HG03520 (cell line): ENCODE data around the gene CAMK2D.

Source experiments
- ATAC-seq: cut with Tn5 transposase; IDR thresholded peaks from one replicate; pipeline ENCODE4 v1.9.1; 2021; ENCODE audit warnings: mild to moderate bottlenecking, moderate library complexity; ENCODE audit not compliant: unreplicated experiment

The CAMK2D gene

DNA sequence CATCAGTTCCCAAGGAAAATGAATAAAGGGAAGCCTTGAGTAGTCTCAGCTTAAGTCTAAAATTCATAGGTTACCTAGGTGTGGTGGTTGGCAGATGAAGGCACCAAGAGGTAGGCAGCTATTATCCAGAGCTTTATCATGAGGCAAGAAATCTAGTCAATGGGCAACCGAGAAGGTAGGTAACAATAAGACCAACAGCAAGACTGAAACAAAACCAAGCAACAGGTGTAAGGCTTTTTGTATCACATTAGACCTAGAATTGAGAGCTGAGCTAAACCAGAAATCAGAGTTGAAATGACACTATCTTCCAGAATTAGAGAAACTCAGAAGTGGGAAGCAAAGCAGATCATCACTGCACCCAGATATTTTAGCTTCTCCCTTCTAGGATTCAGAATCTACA lies 117.1 kb downstream of the CAMK2D start:
- ATAC-seq = no peak

- no peak for ATAC-seq
Observed at GRCh38 chr4:113643505-113643904, 118.0 kb downstream of the CAMK2D start.

DNA sequence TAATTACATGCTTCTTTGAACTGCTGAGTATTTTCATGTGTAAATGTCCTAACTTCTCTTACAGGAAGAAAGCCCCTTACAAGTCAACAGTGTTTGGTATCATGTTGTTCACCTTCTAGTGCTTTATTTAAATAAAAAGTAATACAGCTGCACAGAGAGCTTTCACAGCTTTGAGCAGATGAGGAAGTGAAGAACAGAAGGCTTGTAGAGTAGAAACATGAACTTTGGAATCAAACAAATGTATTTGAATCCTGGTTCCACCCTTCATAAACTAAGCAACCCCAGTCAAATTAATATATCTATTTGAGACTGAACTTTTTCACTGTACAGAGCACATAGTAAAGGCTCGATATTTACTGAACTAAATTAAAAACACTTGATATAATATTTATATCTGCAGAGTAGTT lies 120.5 kb downstream of the CAMK2D start:
- peak; percentile 75 for ATAC-seq

- ATAC-seq = no peak
Observed at GRCh38 chr4:113639326-113639725, 122.2 kb downstream of the CAMK2D start.

DNA sequence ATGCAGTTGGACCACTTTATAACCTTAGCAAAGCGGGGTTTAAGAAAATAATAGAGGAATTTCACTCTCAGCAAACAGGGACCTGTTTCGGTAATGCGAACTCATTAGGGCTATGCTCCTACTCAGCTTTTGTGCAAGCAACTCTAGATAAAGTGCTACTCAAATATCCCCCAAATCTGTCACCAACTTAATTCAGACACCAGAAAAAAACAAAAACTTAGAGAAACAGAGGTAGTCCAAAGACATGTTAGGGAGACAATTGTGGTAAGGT lies 123.0 kb downstream of the CAMK2D start:
- no peak for ATAC-seq

DNA sequence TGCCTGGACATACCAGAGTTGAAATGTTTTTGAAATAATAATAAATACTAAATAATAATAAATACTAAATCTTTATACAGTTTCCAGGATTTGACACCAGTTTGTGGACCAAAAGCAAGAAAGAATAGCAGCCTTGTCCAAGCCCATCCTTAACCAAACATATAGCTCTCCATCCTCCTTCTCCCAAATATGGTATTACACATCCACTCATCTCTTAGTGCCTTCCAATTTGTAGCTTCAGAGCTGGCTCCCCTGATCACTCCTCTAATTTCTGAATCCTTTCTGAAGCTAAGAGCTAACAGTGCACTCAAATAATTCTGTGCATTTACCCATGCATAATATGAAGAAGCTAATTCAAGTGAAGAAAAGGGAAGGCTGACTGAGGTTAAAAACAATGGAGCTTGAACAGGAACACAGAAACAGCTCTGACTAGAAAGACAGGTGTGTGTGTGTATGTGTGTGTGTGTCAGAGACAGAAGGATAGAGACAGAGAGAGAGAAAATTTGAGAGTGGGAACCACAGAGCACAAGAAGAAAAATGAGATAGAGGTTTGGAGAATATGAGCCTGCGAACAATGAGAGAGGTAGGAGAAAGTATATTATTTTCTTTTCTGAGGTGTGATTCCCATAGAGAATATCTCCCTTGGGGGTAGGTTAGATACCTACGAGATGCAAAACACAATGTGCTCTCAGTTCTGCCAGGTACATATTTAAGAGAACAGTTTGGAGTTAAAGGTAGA lies 123.5 kb downstream of the CAMK2D start:
- ATAC-seq = no peak

- ATAC-seq = no peak
Observed at GRCh38 chr4:113637363-113637762, 124.2 kb downstream of the CAMK2D start.

DNA sequence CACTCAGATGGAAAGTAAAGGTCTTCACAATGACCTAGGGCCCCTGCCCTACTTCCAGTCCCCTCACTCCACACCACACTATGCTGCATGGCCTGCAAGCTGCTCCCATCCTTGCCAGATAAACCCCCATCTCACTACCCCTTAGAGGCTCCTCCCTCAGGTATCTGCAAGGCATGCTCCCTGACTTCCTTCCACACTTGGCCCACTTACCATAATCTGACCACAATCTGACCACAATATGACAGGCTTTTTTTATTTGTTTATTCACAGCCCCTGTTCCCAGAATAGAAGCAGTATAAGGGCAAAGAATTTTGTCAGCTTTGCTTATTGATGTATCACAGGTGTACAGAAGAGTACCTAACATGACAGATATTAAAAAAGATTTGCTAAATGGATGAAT lies 124.7 kb downstream of the CAMK2D start:
- no peak for ATAC-seq

DNA sequence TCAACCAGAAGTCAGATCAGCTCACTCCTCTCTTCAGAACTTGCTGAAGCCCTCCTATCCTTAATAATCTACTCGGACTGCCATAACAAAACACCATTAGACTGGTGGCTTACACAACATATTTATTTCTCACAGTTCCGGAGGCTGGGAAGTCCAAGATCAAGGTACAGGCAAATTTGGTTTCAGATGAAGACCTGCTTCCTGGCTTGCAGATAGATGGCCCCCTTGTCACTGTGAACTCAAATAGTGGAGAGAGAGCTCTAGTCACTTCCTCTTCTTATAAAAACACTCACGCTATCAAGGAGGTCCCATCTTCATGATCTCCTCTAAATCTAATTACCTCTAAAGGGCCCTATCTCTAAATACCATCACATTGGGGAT lies 125.1 kb downstream of the CAMK2D start:
- no peak for ATAC-seq

DNA sequence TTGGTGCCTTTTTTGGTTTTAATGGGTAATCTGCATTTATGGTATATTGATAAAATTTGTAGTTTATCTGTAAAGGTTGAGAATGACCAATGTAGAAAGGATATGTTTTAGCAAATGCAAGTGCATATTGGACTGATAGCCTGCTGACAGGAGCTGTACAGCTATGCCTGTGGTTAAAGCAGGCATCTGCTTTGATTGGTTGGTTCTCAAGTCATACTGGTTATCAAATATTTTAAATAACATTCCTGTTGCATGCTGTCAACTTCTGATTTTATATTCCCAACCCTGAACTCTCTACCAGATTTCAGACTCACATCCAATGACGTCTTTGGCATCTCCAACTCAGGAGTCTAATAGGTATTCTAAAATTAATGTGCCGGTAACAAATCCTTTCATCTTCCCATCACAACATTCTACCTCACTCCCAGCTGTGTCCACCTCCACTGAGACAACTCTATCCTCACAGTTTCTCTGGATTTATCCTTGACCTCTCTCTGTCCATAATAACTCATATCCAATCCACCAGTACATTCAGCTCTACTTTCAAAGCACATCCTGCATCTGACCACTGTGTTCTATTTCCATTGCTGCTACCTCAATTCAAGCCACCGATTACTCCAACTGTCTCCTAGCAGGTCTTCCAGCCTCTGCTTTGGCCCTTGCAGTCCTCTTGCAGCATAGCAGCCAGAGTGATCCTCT lies 125.7 kb downstream of the CAMK2D start:
- ATAC-seq = no peak

DNA sequence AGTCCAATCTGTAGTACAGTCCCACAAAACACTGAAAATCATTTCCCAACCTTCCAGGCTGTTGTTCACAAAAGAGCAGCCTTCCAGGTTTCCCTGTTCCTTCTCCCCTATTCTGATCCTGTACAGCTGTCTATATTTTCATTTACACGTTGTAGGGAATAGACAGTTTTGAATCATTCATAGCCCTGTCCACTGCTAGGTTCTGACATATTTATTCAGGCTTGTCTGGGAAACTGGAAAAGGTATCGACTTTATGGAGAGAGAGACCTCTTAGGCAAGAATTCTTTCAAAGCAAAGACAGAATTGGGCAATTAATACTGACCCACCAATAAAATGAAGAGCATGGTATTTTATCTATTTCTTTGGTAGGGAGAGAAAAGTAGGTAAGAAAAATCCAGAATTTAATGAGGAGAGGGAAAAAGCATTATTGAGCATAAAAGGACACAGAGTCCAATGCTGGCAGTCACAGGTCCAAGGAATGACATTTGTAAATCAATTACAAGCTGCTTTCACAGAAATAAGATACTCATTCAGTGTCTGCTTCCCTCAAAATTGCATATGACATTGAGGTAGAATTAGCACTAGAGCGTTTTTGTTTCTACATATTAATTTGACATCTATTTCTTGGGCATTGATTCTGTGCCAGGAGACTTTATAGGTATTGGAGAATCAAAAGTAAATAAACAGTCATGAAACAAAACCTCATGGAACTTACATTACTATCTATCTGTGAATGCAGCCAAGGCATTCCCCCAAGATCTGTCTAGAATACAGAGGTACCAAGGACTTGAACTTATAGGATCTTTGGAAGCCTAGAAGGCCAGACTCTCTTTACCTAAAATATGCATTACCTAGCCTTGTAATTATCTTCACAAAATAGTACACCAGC lies 127.2 kb downstream of the CAMK2D start:
- no peak for ATAC-seq

- ATAC-seq = no peak
Observed at GRCh38 chr4:113633467-113633866, 128.1 kb downstream of the CAMK2D start.

GRCh38 chr4:113628711-113629110 lies 132.8 kb downstream of the CAMK2D start:
- ATAC-seq = no peak

GRCh38 chr4:113627321-113627720 lies 134.2 kb downstream of the CAMK2D start:
- ATAC-seq = no peak

- no peak for ATAC-seq
Observed at GRCh38 chr4:113625902-113626301, 135.6 kb downstream of the CAMK2D start.

DNA sequence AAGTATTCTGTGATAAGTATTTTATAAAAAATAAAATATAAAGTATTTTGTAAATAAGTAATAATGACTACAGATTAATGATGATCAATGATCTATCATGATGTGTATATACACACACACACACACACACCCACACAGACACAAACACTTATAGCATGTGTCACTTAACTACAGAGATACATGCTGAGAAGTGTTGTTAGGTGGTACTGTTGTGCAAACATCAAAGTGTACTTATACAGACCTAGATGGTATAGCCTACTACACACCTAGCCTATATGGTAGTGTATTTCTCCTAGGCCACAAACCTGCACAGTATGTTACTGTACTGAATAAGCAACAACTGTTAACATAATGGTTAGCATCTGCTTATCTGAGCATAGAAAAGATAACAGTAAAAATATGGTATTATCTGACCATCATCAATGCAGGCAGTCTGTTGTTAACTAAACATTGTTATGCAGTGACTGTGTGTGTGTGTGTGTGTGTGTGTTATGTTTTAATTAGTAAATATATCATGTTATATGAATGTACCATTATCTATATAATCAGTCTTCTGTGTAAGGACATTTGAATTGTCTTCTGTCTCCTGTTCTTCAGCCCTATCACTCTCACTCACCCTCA lies 138.2 kb downstream of the CAMK2D start:
- ATAC-seq = no peak

- ATAC-seq = no peak
Observed at GRCh38 chr4:113621633-113622032, 139.9 kb downstream of the CAMK2D start.

GRCh38 chr4:113620032-113620431 lies 141.5 kb downstream of the CAMK2D start:
- ATAC-seq = no peak

GRCh38 chr4:113619526-113619925 lies 142.0 kb downstream of the CAMK2D start:
- ATAC-seq = no peak

GRCh38 chr4:113618205-113618604 lies 143.3 kb downstream of the CAMK2D start:
- no peak for ATAC-seq

DNA sequence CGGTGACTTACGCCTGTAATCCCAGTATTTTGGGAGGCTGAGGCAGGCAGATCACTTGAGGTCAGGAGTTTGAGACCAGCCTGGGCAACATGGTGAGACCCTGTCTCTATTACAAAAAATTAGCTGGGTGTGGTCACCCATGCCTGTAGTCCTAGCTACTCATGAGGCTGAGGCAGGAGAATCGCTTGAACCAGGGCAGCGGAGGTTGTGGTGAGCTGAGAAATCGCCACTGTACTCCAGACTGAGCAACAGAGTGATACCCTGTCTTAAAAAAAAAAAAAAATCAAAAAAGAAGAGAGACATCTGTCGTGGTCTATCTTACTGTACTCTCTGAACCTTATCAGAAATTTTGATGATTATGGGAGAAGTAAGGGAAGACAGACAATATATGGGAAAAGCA lies 144.3 kb downstream of the CAMK2D start:
- no peak for ATAC-seq
